K562 (cell line): ENCODE data around the gene GALNT7. TPM values are rescaled to one million over a fixed set of nuclear protein-coding genes. Genes with fewer than 3 reads are reported as not detected.

Experiments used
- ASH1L ChIP-seq: fragments of 450-650 bp; IDR thresholded peaks from 2 replicates; pipeline ENCODE4 v1.6.1; 2018; ENCODE audit warnings: borderline replicate concordance, mild to moderate bottlenecking, low read depth; ENCODE audit not compliant: partially characterized antibody
- DEAF1 ChIP-seq: fragments of 450-650 bp; formaldehyde crosslinking; IDR thresholded peaks from 2 replicates; pipeline ENCODE4 v1.4.0; 2020; ENCODE audit warnings: mild to moderate bottlenecking, moderate library complexity
- EHMT2 ChIP-seq: fragments of 450-650 bp; IDR thresholded peaks from 2 replicates; pipeline ENCODE4 v1.6.1; 2018; ENCODE audit warnings: antibody characterized with exemption
- EP400 ChIP-seq: fragments of 450-650 bp; IDR thresholded peaks from 2 replicates; pipeline ENCODE4 v1.6.1; 2017; ENCODE audit warnings: antibody characterized with exemption, mild to moderate bottlenecking, moderate library complexity
- FOSL1 ChIP-seq: fragments of 200-800 bp; sonication (Bioruptor generic); conservative IDR thresholded peaks from 2 replicates; pipeline ENCODE4 v1.6.1; 2016; ENCODE audit warnings: missing genetic modification characterization, missing compliant biosample characterization
- HNRNPH1 ChIP-seq: fragments of 200-400 bp; formaldehyde crosslinking; optimal IDR thresholded peaks from 2 replicates; pipeline ENCODE3; 2017; ENCODE audit warnings: low read depth, mild to moderate bottlenecking, low read length, moderate library complexity
- MCM7 ChIP-seq, 2 experiments: fragments of 450-650 bp; IDR thresholded peaks; 2 replicates each; pipeline ENCODE4 v1.6.1; 2016 to 2018
- PHB2 ChIP-seq: fragments of 450-650 bp; IDR thresholded peaks from 2 replicates; pipeline ENCODE4 v1.6.1; 2017; ENCODE audit warnings: low read depth
- RNF2 ChIP-seq: sonication (generic); IDR thresholded peaks from 2 replicates; pipeline ENCODE4 v1.6.1; 2016
- SMAD3 ChIP-seq: fragments of 450-650 bp; formaldehyde crosslinking; conservative IDR thresholded peaks from 2 replicates; pipeline ENCODE4 v1.4.0; 2020; ENCODE audit warnings: mild to moderate bottlenecking
- STAT6 ChIP-seq: sonication (generic); formaldehyde crosslinking; IDR thresholded peaks from 2 replicates; pipeline ENCODE4 v1.8.1; 2023; ENCODE audit warnings: mild to moderate bottlenecking, missing genetic modification reagents
- XRCC4 ChIP-seq: IDR thresholded peaks from one replicate; pipeline ENCODE4 v1.6.1; 2011; ENCODE audit not compliant: insufficient read depth, insufficient read length; ENCODE audit errors: extremely low read depth
- ZBTB7A ChIP-seq: IDR thresholded peaks from 2 replicates; pipeline ENCODE4 v1.6.1; 2011; ENCODE audit warnings: low read depth, mild to moderate bottlenecking, low read length, moderate library complexity, borderline replicate concordance; ENCODE audit not compliant: control insufficient read depth
- ZEB2 ChIP-seq: fragments of 450-650 bp; IDR thresholded peaks from 2 replicates; pipeline ENCODE4 v1.6.1; 2016
- ZFPM2 ChIP-seq: fragments of 250-450 bp; sonication (Bioruptor Pico); IDR thresholded peaks from 2 replicates; pipeline ENCODE4 v1.5.1; 2022; ENCODE audit warnings: mild to moderate bottlenecking
- ZNF253 ChIP-seq: fragments of 250-450 bp; sonication (Bioruptor Pico); conservative IDR thresholded peaks from 2 replicates; pipeline ENCODE4 v1.6.1; 2021; ENCODE audit warnings: mild to moderate bottlenecking
- ZNF444 ChIP-seq: fragments of 250-450 bp; sonication (Bioruptor Pico); IDR thresholded peaks from 2 replicates; pipeline ENCODE4 v1.4.0; 2020; ENCODE audit warnings: mild to moderate bottlenecking, moderate library complexity
- ZNF445 ChIP-seq: fragments of 250-450 bp; sonication (Bioruptor Pico); IDR thresholded peaks from 2 replicates; pipeline ENCODE4 v1.4.0; 2020; ENCODE audit warnings: low read depth, mild to moderate bottlenecking, moderate library complexity
- ZNF639 ChIP-seq, 2 experiments: fragments of 200-800 bp in 1 of 2; sonication (Bioruptor generic) in 1 of 2; sonication (generic) in 1 of 2; formaldehyde crosslinking in 1 of 2; IDR thresholded peaks in 1 of 2; conservative IDR thresholded peaks in 1 of 2; 2 replicates each; pipeline versions ENCODE4 v1.5.0 to v1.6.1; 2016 to 2020; ENCODE audit warnings: missing compliant biosample characterization in 1 of 2, missing genetic modification characterization in 1 of 2, missing genetic modification reagents in 1 of 2
- polyA plus RNA-seq, 8 experiments: library from polyadenylated mRNA; depleted of rRNA in 4 of 8; stranded (reverse) in 5 of 8; unstranded in 3 of 8; fragments of >200 nt; fragmentation: Nextera tagmentation in 2 of 8; fragmentation: Illumina TruSeq in 1 of 8; extraction: Ambion mirVana in 2 of 8; extraction: Trizol in 1 of 8; gene quantifications; 2 replicates each; pipeline versions ENCODE4 v1.2.1 to v1.2.3, GENCODE V29; 2011 to 2014; ENCODE audit warnings: inconsistent platforms in 1 of 8, missing spikeins in 1 of 8
- total RNA-seq, 7 experiments: library from RNA; depleted of rRNA in 6 of 7; stranded (reverse); fragments of >200 nt in 6 of 7; fragmentation: Illumina TruSeq in 2 of 7; extraction: Trizol in 2 of 7; gene quantifications; 2 replicates each; pipeline versions ENCODE4 v1.2.1 to v1.2.3, GENCODE V29; 2011 to 2021; ENCODE audit warnings: low replicate concordance in 1 of 7
- TF ChIP-seq, protein P1 (sequence below): fragments of 450-650 bp; IDR thresholded peaks from 2 replicates; pipeline ENCODE4 v1.7.1; 2018; ENCODE audit warnings: mild to moderate bottlenecking, low read depth; ENCODE audit not compliant: partially characterized antibody
- TF ChIP-seq, protein P2 (sequence below): fragments of 450-650 bp; formaldehyde crosslinking; IDR thresholded peaks from 2 replicates; pipeline ENCODE4 v1.4.0; 2022; ENCODE audit warnings: mild to moderate bottlenecking, moderate library complexity

GALNT7 gene
- total and polyA plus RNA-seq, 9 of the 15 experiments (the other 6 are each of a cell fraction or from before 2014, with no cell fraction given), result 16.7 to 38.7 (median 31.1) TPM

GRCh38 chr4:173289353-173289727 lies 120.7 kb downstream of the GALNT7 start (continued):
- TF ChIP-seq ZNF639 (CRISPR knock-in tag; conservative IDR thresholded peaks at IDR 0.05 in 1 of 2, IDR thresholded peaks at IDR 0.05 in 1 of 2) (no peak), ZFPM2 (no peak), RNF2 (no peak), EHMT2 (0 out of 2 replicates have a peak, but pooled peaks have one; percentile 33), ZNF445 (CRISPR knock-in tag) (no peak), PHB2 (no peak), ZNF444 (no peak), ASH1L (no peak), FOSL1 (0 out of 2 replicates have a peak, but pooled peaks have one; percentile 44), ZNF253 (CRISPR knock-in tag) (no peak), ZEB2 (peak; percentile 67), DEAF1 (CRISPR knock-in tag) (no peak), EP400 (no peak), MCM7 (IDR thresholded peaks at IDR 0.05) (no peak), XRCC4 (no peak), SMAD3 (CRISPR knock-in tag) (no peak), HNRNPH1 (no peak), ZBTB7A (no peak), STAT6 (CRISPR knock-in tag) (no peak)
- TF ChIP-seq, protein P1, sequence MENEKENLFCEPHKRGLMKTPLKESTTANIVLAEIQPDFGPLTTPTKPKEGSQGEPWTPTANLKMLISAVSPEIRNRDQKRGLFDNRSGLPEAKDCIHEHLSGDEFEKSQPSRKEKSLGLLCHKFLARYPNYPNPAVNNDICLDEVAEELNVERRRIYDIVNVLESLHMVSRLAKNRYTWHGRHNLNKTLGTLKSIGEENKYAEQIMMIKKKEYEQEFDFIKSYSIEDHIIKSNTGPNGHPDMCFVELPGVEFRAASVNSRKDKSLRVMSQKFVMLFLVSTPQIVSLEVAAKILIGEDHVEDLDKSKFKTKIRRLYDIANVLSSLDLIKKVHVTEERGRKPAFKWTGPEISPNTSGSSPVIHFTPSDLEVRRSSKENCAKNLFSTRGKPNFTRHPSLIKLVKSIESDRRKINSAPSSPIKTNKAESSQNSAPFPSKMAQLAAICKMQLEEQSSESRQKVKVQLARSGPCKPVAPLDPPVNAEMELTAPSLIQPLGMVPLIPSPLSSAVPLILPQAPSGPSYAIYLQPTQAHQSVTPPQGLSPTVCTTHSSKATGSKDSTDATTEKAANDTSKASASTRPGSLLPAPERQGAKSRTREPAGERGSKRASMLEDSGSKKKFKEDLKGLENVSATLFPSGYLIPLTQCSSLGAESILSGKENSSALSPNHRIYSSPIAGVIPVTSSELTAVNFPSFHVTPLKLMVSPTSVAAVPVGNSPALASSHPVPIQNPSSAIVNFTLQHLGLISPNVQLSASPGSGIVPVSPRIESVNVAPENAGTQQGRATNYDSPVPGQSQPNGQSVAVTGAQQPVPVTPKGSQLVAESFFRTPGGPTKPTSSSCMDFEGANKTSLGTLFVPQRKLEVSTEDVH, result no peak
- TF ChIP-seq, protein P2, sequence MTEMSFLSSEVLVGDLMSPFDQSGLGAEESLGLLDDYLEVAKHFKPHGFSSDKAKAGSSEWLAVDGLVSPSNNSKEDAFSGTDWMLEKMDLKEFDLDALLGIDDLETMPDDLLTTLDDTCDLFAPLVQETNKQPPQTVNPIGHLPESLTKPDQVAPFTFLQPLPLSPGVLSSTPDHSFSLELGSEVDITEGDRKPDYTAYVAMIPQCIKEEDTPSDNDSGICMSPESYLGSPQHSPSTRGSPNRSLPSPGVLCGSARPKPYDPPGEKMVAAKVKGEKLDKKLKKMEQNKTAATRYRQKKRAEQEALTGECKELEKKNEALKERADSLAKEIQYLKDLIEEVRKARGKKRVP (CRISPR knock-in tag), result no peak
